H1 (cell line): Measurements from ENCODE around the gene FAM181A. TPM values are rescaled to one million over a fixed set of nuclear protein-coding genes. Genes with fewer than 3 reads are reported as not detected.

Experiments
- ATF2 ChIP-seq: IDR thresholded peaks from 2 replicates; pipeline ENCODE4 v1.6.1; 2012; ENCODE audit warnings: low read length, inconsistent platforms
- BRCA1 ChIP-seq: IDR thresholded peaks from 2 replicates; pipeline ENCODE4 v1.6.1; 2012; ENCODE audit warnings: low read depth, low read length, improper control_type of control experiment
- CHD7 ChIP-seq: fragments of 300-600 bp; sonication (generic); IDR thresholded peaks from 2 replicates; pipeline ENCODE4 v1.7.1; 2012; ENCODE audit warnings: low read length, moderate library complexity, mild to moderate bottlenecking, inconsistent platforms; ENCODE audit not compliant: insufficient replicate concordance
- EGR1 ChIP-seq: IDR thresholded peaks from 2 replicates; pipeline ENCODE4 v1.6.1; 2011; ENCODE audit warnings: low read depth, low read length, borderline replicate concordance
- POLR2A ChIP-seq, 2 experiments: IDR thresholded peaks; 1 replicate in 1 of 2; 2 replicates in 1 of 2; pipeline ENCODE4 v1.6.1; 2011; ENCODE audit warnings: low read depth in 2 of 2, low read length in 2 of 2, mild to moderate bottlenecking in 2 of 2; ENCODE audit errors: control extremely low read depth in 1 of 2
- RNF2 ChIP-seq: fragments of 200-900, 300-1000 bp; sonication (generic); IDR thresholded peaks from 2 replicates; pipeline ENCODE4 v1.7.1; 2016; ENCODE audit warnings: borderline replicate concordance, low read depth, mild to moderate bottlenecking, antibody characterized with exemption, low read length; ENCODE audit not compliant: poor library complexity, severe bottlenecking; ENCODE audit errors: missing control alignments
- SP2 ChIP-seq: IDR thresholded peaks from 2 replicates; pipeline ENCODE4 v1.6.1; 2012; ENCODE audit warnings: mild to moderate bottlenecking, low read length, inconsistent platforms
- TBP ChIP-seq: IDR thresholded peaks from 2 replicates; pipeline ENCODE4 v1.6.1; 2011; ENCODE audit warnings: low read depth, low read length, improper control_type of control experiment
- polyA plus RNA-seq, 7 experiments: library from polyadenylated mRNA; depleted of rRNA in 3 of 7; stranded (reverse) in 5 of 7; unstranded in 2 of 7; fragments of >200 nt in 5 of 7; fragments of 200-250 nt in 2 of 7; gene quantifications; 1 replicate in 5 of 7; 2 replicates in 1 of 7; 4 replicates in 1 of 7; pipeline versions ENCODE4 v1.2.1 to v1.2.3, GENCODE V29; 2011 to 2013; ENCODE audit warnings: missing spikeins in 2 of 7, mixed read lengths in 2 of 7
- total RNA-seq: library from RNA; stranded (reverse); fragmentation: NEBNext Ultra II Directional; extraction: Animal tissue kit (Norgen Biotek cat#: 25700); gene quantifications from 2 replicates; pipeline ENCODE4 v1.2.1, GENCODE V29; 2021

Gene FAM181A
- total and polyA plus RNA-seq, 2 of the 8 experiments (the other 6 are each of a cell fraction or from before 2014, with no cell fraction given): not detected

DNA sequence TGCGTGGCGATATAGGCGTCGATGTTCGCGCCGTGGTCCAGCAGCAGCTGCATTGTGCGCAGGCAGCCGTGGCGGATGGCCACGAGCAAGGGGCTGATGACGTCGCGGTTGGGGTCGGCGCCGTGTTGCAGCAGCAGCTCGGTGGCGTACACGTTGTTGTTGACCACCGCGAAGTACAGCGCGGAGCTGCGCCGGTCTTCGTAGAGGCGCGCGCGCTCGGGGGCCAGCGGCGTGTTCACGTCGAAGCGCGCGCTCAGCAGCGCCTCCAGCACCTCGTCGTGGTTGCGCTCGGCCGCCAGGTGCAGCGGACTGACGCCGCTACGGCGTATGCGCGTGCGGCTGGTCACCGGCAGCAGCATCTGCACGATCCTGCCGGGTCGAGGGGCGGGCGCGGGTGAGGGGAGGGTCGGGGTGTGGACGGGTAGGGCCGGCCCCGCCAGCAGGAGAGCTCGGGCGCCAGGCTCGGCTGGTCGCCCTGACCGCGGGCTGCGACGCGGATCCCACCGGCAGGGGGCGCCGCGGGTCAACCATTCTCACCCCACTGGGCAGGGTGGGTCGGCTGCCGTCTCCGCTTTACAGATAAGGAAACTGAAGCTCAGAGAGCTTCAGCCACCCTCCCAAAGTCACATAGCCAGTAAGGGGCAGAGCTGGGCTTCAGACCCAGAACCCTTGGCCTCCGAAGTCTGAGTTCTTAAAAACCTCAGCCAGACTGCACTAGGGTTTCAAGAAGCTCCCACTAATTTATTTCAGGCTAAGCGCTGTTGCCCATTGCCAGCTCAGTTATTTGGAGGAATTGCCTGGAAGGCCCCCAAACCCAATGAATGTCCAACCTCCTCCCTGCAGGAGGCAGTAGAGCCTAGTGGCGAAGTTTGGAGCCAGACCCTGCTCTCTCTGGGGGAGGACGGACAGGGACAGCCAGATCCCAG is 12.4 kb downstream of the FAM181A start (continued):
- no peak for TF ChIP-seq POLR2A (IDR thresholded peaks at IDR 0.05; ENCODE audit: control extremely low read depth in 1 of 2, low read depth in 2 of 2, low read length in 2 of 2)
- no peak for TF ChIP-seq EGR1
- TF ChIP-seq SP2: no peak
- TF ChIP-seq CHD7: no peak
- peak; percentile 49 for TF ChIP-seq RNF2
- no peak for TF ChIP-seq ATF2
- peak; percentile 49; the same call in 1 of the 2 replicates for TF ChIP-seq TBP
- TF ChIP-seq BRCA1: no peak
